GM21390 (cell line): Measurements from ENCODE around the gene ADAMTS4.

ENCODE experiments used
- ATAC-seq: cut with Tn5 transposase; IDR thresholded peaks from one replicate; pipeline ENCODE4 v1.9.1; 2021; ENCODE audit not compliant: unreplicated experiment

ADAMTS4 gene

GRCh38 chr1:161175771-161176453, 22.9 kb downstream of the ADAMTS4 start:
- ATAC-seq, result no peak

GRCh38 chr1:161174911-161175310, 23.9 kb downstream of the ADAMTS4 start:
- ATAC-seq, result no peak

DNA sequence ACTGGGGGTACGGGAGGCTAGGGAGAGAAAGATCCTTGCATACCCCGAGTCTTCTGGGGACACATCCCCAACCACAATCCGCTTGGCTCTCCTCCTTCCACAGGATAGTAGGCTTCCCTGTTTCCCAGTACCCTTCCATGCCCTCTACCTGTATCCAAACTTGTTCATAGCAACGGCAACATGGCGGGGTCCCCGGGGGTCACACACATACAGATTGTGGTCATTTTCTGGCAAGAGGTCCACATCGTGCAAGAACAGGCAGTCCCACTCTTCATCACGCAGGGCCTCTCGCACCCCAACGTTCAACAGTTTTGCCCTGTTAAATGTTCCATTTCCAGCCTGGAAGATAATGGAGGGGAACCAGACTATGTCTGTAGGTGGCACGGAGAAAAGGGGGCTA, 25.1 kb downstream of the ADAMTS4 start:
- no peak for ATAC-seq

- no peak for ATAC-seq
Observed at GRCh38 chr1:161172776-161173376, 26.0 kb downstream of the ADAMTS4 start.

GRCh38 chr1:161172349-161172748, 26.5 kb downstream of the ADAMTS4 start:
- no peak for ATAC-seq

GRCh38 chr1:161171696-161172095, 27.2 kb downstream of the ADAMTS4 start:
- ATAC-seq, result no peak

GRCh38 chr1:161171191-161171590, 27.7 kb downstream of the ADAMTS4 start:
- no peak for ATAC-seq

- ATAC-seq, result no peak
Observed at GRCh38 chr1:161168906-161169305, 29.9 kb downstream of the ADAMTS4 start.

GRCh38 chr1:161166669-161167548, 31.9 kb downstream of the ADAMTS4 start:
- peak; percentile 4 for ATAC-seq

- peak; percentile 91 for ATAC-seq
Observed at GRCh38 chr1:161165742-161166668, 32.8 kb downstream of the ADAMTS4 start, which contains the start of gene PPOX. PPOX (plus strand) TSS chr1:161166426; CDS start chr1:161166848, 422 bp downstream.

- ATAC-seq, result no peak
Observed at GRCh38 chr1:161164901-161165610, 33.8 kb downstream of the ADAMTS4 start.

GRCh38 chr1:161163793-161164192, 35.1 kb downstream of the ADAMTS4 start:
- ATAC-seq, result no peak

- no peak for ATAC-seq
Observed at GRCh38 chr1:161162806-161163205, 36.0 kb downstream of the ADAMTS4 start.

DNA sequence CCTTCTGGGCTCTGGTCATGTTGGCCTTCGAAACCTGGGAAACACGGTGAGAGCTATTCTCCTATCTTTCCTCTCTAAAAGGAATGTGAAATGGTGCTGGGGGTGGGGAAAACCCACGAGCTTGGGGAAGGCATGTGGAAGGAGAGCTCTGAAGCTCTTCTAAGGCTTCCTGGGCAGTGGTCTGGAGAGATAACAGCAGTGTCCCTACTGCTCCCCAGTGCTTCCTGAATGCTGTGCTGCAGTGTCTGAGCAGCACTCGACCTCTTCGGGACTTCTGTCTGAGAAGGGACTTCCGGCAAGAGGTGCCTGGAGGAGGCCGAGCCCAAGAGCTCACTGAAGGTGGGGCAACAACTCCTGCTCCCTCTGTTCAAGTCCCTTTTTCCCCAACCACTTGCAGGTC, 36.8 kb downstream of the ADAMTS4 start:
- ATAC-seq, result no peak

DNA sequence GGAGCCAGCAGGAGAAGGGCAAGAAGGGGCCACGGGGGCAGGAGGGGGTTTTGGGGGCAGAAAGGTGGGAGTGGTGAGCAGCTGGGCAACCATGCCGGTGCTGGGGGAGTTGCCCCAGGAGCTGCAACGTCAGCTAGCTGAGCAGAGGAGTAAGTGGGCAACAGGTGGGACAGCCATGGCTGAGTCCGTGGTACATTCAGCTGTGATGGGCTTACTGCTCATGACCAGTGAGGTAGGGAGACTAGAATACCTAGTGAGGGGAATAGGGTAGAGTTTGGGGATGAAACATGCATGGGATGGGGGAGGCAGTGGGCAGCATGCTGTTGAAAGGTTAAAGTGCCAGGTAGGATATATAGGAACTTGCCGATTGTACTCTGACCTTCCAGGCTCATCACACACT, 37.2 kb downstream of the ADAMTS4 start:
- no peak for ATAC-seq

- no peak for ATAC-seq
Observed at GRCh38 chr1:161160671-161161145, 38.1 kb downstream of the ADAMTS4 start.

DNA sequence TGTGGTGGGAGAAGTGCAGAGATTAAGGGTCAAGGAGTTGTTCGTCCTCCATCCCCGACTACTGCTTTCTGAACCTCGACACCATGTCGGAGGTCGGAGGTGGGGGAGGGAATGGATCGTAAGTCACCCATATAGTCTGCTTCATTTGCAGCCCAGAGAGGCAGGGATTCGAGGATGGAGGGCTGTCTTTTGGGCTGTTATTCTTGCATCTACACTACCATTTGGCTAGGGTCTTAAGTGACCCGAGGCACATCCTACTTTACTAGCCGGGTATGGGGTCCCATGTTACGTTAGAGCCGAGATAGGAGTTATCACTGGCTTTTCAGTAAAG, 39.0 kb downstream of the ADAMTS4 start:
- no peak for ATAC-seq

- ATAC-seq, result peak; percentile 72
Observed at GRCh38 chr1:161159087-161159912, 39.6 kb downstream of the ADAMTS4 start, which contains the start of gene USP21. USP21 (plus strand) TSS chr1:161159500; CDS start chr1:161160641, 1,141 bp downstream.
